HG03045 (cell line): ENCODE results near the gene ARHGAP18.

Experiments
- ATAC-seq: cut with Tn5 transposase; IDR thresholded peaks from one replicate; pipeline ENCODE4 v1.9.1; 2021; ENCODE audit warnings: mild to moderate bottlenecking, moderate library complexity; ENCODE audit not compliant: unreplicated experiment

The ARHGAP18 gene

DNA sequence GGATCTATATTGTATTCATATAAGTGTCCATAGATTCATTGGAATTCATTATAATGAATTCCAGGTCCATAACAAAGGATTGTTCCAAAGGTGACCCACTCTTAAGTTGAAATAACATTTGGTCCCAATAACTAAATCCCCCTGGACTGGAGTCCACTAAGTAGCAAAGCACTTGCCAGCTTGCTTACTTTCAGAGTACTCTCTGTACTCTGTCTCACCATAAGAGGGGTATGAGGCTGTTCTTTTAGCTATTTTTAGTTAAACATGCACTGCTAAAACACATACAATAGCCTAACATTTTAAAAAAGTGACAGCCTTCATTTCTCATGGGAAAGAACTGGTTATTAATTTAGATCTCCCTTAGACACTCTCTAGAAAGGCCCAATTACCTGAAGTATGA is 16.7 kb upstream of the ARHGAP18 start:
- ATAC-seq, result no peak

DNA sequence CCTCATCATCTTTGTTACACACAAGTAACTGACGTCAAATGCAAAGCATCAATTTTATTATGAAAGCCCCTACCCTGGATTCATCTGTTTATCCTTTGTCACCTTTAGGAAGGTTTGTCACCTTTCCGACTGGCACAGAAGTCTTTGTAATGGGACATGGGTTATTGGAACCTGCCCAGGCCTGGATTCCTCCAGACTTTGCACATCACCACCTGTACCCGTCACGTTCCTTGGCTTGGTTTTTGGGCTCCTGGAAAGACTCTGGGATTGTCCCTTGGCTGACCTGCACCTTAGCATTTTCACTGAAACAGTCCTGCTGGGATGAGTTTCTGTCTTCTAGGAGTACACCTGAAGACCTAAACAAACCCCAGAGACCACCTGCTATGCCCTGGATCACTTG is 15.4 kb upstream of the ARHGAP18 start:
- ATAC-seq, result no peak

DNA sequence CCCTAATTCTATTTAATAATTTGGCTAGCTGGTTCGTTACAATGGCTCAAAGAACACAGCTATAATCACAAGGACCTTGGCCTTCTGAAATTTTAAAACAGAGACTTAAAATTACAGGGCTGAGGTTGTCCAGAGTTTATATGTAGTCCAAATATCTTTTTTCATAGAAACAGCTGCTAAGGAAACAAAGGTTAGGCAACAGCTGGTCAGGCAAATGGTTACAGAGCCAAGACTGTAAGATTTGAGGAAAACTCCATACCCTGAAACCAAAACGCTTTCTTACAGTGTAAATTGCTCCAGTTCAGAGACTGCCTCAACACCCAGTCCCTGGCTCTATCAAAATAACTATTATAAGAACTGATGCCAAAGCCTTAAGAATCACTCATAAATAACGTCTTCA is 9.7 kb upstream of the ARHGAP18 start:
- ATAC-seq, result no peak

DNA sequence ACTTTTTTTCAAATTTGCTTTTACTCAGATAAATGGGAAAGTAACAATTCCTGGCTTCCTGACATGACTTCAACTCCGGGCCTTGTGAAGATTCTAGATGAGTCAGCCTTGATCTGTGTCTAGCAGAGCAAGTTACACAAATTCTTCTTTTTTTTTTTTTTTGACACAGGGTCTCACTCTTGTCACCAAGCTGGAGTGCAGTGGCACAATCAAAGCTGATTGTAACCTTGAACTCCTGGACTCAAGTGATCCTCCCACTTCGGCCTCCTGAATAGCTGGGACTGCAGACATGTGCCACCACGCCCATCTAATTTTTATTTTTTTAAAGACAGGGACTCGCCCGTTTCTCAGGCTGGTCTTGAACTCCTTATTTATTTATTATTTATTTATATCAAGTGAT is 7.3 kb upstream of the ARHGAP18 start:
- ATAC-seq, result no peak

DNA sequence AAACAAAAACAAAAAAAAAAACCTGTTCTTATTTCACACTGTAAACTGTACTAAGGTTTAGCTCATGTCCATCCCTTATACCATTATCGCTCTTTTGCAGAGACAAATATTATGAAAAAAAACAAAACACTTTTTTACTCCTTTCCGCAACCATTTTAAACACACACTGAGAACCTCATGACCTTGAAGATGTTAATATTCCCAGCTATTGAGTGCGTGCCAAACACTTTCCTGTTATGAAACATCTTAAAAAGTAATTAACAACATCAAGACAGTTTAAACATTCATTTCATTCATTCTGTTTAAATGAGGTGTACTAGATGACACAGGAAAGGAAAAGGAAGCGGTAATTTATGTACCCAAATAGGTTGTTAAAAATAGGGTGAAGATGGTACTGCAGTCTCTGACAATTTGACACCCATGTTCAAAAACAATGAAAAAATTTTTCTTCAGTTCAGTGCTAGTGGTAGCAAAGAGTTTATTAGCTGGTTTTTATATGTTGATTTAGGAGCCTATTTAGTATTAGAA is 3.9 kb upstream of the ARHGAP18 start:
- ATAC-seq, result no peak

DNA sequence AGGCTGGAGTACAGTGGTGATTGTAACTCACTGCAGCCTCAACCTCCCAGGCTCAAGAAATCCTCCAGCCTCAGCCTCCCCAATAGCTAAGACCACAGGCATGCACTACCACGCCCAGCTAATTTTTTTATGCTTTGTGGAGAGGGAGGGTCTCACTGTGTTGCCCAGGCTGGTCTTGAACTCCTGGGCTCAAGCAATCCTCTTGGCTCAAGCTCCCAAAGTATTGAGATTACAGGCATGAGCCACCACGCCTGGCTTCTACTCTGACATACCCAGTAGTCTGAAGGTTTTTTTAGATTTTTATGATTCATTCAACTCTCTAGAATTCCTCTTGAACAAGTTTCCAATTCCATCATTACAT is 1.3 kb upstream of the ARHGAP18 start:
- no peak for ATAC-seq

DNA sequence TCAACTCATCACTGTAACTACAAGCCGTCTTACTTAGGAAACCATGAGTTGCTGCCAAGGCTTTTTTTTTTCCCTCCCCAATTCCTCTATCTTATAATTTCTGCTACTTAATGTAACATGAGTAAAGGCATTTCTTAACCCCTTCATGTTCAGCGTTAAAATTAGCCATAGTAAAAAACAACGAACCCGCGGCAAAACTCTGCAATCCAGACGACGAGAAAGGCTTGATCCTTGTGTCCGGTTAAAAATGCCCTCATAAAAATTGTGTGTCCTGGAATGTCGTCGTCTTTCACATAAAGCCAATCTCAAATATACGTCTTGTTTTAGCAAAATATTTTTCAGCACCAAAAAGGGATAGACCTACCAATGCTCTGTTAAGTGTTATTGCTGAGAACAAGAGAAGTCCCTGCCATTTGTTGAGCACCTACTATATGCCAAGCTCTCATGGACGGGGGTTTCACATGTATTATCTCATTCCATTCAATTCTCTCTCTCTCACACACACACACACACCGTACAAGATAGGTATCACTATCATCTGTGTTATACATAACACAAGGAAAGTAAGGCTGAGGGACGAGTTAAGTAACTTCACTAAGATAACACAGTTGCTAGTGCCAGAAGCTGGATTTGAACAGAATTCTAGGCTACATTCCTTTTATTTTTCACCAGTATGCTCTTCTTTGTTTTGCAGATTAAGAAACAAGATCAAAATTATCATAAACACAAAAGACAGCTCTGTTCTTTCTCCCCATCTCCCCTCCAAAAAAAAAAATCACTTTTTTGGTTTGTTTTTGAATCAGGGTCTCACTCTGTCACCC is 683 bp upstream of the ARHGAP18 start:
- ATAC-seq, result no peak

DNA sequence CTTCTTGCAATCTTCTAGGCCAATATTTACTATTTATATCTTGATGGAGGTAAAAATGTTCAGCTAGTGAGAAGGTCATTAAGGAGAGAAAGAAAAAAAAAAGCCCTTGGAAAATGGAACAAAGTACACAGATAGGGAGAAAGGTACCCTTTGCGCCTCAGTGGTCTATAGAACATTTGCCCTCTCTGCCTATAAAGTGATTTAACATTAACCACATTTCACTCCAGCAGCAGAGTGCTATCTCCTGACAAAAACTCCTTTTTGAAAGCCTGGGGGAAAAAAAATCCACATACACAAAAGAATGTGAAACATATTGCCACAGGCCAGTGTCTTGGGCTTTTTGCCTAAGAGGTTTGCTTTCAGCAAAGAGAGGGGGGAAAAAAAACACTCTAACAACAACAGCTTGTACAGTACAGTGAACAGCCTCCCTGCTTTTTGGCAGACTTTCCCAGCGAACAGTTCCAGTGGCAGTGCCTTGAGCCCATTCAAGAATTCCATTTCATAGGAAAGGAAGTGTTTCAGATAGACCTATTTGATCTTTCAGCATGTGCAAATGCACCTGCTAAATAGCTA is 695 bp downstream of the ARHGAP18 start:
- peak; percentile 7 for ATAC-seq

DNA sequence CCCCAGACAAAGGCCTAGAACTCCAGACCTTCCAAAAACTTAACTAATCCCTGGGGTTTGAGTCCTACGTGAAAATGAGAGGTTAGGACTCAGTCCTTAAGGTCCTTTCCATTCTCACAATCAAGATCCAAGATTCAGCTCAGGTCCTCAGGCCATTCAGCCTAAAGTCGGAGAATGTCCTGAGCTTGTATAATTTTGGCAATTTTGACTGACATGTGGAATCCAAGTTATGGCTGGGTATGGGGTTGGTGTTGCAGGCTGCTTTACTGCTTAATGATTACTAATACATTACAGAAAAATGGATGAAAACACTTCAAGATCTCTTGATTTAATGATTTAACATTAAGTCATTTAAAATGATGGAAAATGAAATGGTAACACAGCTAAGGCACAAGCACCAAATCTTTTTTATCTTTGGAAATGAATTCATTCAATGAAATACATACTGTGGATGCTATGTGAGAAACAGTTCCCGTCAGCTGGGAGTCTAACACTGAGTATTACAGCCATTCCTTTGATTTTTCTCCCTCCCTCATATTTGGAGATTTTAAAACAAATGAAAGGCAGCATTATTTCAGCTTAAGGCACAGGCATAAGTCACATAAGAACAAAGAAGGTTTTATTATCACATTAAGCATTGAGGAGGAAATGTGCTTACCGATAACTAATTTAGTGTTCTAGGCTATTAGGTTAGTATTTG is 1.3 kb downstream of the ARHGAP18 start:
- no peak for ATAC-seq

DNA sequence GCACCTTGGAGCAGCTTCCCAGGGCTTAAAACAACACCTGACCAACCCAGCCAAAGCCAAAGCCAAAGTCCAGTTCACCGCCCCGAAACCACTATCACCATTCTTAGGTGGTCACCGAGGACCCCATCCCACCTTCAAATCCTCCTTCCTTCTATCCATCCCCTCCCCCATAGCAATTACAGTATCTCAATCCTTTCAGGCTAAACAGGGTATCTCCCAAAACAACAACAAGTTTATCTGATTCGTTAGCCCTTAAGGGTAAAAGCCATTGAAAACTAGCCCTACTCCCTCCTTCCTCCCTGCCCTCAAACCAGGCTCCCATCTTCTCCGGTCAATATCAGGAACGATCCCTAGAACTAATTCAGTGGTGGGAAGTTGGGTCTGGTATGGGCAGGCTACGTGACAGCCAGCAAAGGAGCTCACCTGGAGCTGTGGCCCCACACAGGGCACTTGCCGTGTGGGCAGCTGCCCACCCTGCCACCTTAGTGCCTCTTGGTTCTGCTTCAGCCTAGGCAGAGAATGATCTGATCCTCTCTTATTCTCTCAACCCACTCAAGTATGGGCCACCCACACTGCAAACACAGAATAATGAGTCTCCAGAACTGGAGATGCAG is 2.0 kb downstream of the ARHGAP18 start:
- no peak for ATAC-seq

DNA sequence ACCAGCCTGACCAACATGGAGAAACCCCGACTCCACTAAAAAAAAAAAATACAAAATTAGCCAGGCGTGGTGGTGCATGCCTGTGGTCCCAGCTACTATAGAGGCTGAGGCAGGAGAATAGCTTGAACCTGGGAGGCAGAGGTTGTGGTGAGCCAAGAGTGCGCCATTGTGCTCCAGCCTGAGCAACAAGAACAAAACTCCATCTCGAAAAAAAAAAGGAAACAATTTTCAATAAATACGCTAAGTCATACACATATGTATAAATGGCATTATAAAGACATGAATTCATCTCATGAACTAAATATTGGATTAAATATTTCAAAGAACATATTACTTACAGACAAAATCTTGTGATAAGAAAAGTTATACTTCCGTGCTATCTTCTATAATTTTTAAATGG is 2.9 kb downstream of the ARHGAP18 start:
- ATAC-seq, result no peak

DNA sequence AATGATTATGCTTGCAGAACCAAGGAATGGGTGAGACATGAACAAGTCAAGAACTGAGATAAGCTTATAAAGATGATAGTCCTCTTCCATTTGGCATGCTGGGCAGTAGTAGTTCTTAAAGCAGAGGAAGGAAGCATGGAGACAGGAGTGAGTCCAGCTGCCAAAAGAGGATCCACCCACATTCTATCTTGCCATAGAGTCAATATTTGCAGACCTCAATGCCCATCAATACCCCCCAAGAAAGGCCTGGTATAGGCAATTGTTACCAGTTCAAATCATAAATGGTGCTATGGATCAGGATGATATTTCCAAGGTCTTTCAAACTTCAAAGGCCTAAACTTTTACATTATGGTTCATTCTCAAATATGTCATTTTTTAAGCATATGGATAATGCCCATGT is 4.8 kb downstream of the ARHGAP18 start:
- ATAC-seq, result no peak

DNA sequence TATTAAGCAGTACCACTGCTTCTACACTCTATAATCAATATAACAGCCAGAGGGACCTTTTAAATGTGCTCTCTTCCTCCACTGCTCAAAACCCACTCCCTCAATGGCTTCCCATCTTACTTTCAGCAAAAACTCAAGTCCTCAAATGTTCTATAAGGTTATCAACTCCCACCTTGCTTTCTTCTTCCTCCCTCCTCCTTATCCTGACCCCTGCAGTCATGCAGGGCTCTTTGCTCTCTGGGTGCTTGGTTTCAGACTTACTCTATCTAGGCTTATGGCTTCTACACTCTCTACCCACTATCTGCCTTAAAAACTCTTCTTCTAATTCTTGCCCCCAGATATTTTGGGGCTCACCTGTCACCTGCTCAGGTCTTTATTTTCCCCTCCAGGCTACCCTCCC is 5.3 kb downstream of the ARHGAP18 start:
- ATAC-seq, result no peak

DNA sequence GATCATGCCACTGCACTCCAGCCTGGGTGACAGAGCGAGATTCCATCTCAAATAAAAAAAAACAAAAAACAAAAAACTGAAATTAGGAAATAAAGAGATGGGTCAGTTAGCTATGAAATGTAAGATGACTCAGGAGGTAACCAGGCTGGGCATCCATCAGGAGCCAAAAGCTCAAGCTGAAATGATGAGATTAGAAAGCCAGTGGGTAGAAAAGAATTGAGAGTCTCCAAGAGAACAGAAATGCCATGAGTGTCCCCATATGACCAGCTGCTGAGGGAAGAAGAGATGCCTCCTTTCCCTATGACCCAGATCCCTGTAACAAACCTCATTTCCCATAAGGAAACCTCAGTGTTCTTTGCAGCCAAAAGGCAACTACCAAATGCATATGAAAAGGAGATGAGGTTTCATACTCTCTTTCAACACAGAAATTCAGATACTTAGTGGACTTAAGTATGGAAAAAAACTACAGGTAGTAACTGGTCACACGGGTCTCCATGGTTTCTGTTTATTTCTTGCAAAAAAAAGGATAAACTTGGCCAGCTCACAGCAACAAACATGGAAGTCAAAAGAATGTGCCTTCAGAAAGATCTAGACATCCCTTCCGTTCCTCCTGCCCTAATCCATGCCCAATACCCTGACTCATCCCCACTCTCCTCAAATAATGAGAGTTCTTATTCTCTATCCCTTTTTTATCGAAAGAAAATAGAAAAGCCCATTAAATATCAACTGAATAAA is 8.1 kb downstream of the ARHGAP18 start:
- ATAC-seq, result no peak

DNA sequence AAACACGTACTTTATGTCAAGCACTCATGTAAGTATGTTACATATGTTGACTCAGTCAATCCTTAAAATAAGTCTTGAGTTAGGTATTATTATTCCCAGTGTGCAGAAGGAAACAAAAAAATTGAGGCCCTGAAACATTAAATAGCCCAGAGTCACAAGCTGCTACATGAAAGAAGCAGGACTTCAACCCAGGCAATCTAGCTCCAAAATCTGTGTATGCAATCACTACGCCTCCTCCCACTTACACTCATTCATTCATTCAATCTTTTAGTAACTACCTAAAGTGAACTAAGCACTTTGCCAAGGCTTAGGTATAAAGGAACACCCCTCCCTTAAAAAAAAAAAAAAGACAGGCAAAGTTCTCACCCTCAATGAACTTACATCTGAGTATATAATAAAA is 9.3 kb downstream of the ARHGAP18 start:
- ATAC-seq, result no peak

DNA sequence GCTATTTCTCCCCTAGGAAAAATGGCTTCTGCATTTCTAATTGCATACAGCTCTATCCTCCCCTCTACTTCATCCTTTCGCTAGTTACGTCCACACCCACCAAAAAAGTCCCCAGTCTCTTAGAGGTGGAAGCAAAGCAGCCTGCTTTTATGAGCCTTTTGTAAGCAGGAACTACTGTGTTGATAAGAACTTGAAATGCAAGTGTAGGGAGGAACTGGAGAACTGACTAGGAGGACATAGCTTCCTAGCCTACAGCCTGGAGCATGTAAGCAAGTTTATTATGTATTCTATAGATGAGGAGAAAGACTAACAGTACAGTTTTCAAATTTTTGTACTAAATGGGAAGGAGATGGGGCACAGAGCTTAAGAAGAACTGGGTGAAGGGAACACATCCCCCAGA is 10.3 kb downstream of the ARHGAP18 start:
- ATAC-seq, result no peak

DNA sequence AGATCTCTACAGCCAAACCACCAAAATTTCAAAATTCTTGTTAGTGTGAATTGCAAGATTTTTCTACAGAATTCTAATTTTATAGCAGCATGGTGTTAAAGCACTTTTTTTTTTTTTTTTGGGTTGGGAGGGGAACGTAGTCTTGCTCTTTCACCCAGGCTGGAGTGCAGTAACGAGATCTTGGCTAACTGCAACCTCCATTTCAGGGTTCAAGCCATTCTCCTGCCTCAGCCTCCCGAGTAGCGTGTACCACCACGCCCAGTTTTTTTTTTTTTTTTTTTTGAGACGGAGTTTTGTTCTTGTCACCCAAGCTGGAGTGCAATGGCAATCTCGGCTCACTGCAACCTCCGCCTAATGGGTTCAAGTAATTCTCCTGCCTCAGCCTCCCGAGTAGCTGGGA is 11.5 kb downstream of the ARHGAP18 start:
- no peak for ATAC-seq

DNA sequence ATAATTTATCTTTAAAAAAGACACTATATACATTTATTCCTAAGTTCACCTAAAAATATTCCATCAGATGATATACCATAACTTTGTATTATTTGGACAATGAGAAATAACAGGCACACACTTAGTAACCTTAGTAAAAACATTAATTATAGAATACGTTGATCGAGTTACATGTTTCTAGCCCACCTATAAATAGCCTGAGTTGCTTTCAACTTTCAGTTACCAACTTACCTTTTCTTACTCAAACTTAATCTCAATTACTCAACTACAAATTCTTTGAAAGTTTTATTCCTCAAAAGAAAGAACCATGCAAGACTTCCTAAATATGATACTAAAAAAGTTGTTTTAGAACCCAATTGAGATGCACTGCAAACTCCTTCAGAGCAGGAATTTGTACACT is 12.2 kb downstream of the ARHGAP18 start:
- no peak for ATAC-seq

DNA sequence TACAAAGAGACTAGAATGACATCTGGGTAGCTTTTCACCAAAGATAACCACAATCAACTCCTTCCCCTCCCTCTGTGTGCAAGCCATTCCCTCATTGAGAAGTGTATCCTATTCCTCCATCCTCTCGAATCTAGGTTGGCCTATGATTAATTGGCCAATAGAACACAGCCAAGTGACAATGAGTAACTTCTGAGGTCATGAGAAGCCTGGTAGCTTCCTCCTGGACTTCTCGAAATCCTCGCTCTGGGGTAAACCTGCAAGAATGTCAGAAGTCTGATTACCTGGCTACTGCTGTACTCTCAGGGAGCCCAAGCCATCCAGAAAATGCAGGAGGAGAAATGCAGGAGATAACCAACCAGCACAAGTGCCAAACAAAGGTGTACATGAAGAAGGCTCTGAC is 13.1 kb downstream of the ARHGAP18 start:
- no peak for ATAC-seq

DNA sequence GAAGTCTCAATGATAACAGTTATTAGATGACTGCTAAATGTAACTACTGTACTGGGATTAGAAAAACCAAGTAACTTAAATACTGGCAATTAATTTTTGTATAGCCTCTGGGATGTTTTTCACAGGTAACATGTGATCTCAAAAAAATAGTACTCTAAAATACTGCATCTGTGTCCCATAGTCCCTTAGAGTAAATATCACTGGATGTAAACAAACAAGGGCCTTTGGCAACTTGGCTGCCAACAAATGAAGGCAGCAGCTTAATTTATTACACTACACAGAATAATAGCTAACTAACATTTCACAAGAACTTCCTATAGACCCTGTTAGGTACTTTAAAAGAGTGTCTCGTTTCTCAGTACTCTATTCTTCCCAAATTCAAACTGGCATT is 14.0 kb downstream of the ARHGAP18 start:
- ATAC-seq, result no peak
